GM12878 (cell line): ENCODE measurements around the gene PPP1R27. TPM values are rescaled to one million over a fixed set of nuclear protein-coding genes. Genes with fewer than 3 reads are reported as not detected.

Experiments used
- ATAC-seq: fragments of 200-7000 bp; cut with Tn5 transposase; 3 replicates; pipeline ENCODE4 v1.9.1; 2020; ENCODE audit warnings: mild to moderate bottlenecking, moderate library complexity
- BruUV-seq: library from RNA; stranded (reverse); fragments of 400-500 nt; replicated peaks from 2 replicates; lab custom pipeline; 2021; lab: Mats Ljungman, UMichigan
- CTCF ChIA-PET: fragments of 300-600 bp; sonication (Branson Sonifier 250); formaldehyde crosslinking; extraction: SDS; loops from one replicate; lab custom pipeline; 2021; ENCODE audit warnings: inconsistent platforms; lab: Yijun Ruan, JAX
- POLR2A ChIA-PET: fragments of 350-600 bp; formaldehyde crosslinking; extraction: SDS; loops from one replicate; lab custom pipeline; 2021; ENCODE audit warnings: inconsistent platforms; lab: Charles Lee
- RAD21 ChIA-PET: fragments of 300-600 bp; sonication (Branson Sonifier 250); formaldehyde crosslinking; loops from one replicate; lab custom pipeline; 2023; ENCODE audit warnings: antibody characterized with exemption; ENCODE audit not compliant: unreplicated experiment; lab: Charles Lee
- SMC1A ChIA-PET: fragments of 300-600 bp; sonication (Branson Sonifier 250); formaldehyde crosslinking; loops from one replicate; lab custom pipeline; 2023; ENCODE audit not compliant: unreplicated experiment, uncharacterized antibody; lab: Charles Lee
- DNase-seq: peaks from one replicate; pipeline ENCODE4 v3.0.0-alpha.2; 2011; ENCODE audit warnings: low read depth, low spot score
- FAIRE-seq: peaks from 3 replicates; lab custom pipeline; 2011; peaks lifted over from hg19 to GRCh38; lab: Jason Lieb, UNC
- H2AFZ ChIP-seq: 2 replicates; pipeline ENCODE4 v1.6.0; 2011; ENCODE audit warnings: low read depth, low read length, control low read depth; ENCODE audit not compliant: control insufficient read depth
- H3K27ac ChIP-seq: 2 replicates; pipeline ENCODE4 v1.5.1; 2011; ENCODE audit warnings: control low read depth; ENCODE audit not compliant: control insufficient read depth, insufficient read depth
- H3K27me3 ChIP-seq, 2 experiments: replicated peaks in 1 of 2; 2 replicates each; pipeline versions ENCODE4 v1.6.0 to v1.6.1; 2011; ENCODE audit warnings: low read length in 1 of 2; ENCODE audit not compliant: control insufficient read depth in 2 of 2, insufficient read depth in 2 of 2
- H3K36me3 ChIP-seq, 2 experiments: 2 replicates each; pipeline ENCODE4 v1.5.1; 2011; ENCODE audit warnings: low read length in 1 of 2; ENCODE audit not compliant: control insufficient read depth in 2 of 2, insufficient read depth in 2 of 2
- H3K4me1 ChIP-seq: 2 replicates; pipeline ENCODE4 v1.6.1; 2011; ENCODE audit warnings: mild to moderate bottlenecking, low read length, moderate library complexity, mixed read lengths; ENCODE audit not compliant: control insufficient read depth, insufficient read depth
- H3K4me2 ChIP-seq: 2 replicates; pipeline ENCODE4 v1.6.0; 2011; ENCODE audit warnings: control low read depth; ENCODE audit not compliant: control insufficient read depth, insufficient read depth
- H3K4me3 ChIP-seq: fragments of 200-600 bp; sonication (generic); 2 replicates; pipeline ENCODE4 v1.5.1; 2016
- H3K79me2 ChIP-seq: 2 replicates; pipeline ENCODE4 v1.6.0; 2011; ENCODE audit warnings: low read length; ENCODE audit not compliant: control insufficient read depth, insufficient read depth
- H3K9ac ChIP-seq: 2 replicates; pipeline ENCODE4 v1.8.0; 2011; ENCODE audit warnings: low read length, control low read depth, mixed read lengths; ENCODE audit not compliant: control insufficient read depth, insufficient read depth
- H3K9me3 ChIP-seq: replicated peaks from 3 replicates; pipeline ENCODE4 v1.5.1; 2011; ENCODE audit warnings: mild to moderate bottlenecking, low read length; ENCODE audit not compliant: control insufficient read depth, insufficient read depth
- H4K20me1 ChIP-seq: 2 replicates; pipeline ENCODE4 v1.6.0; 2011; ENCODE audit not compliant: control insufficient read depth, insufficient read depth
- BHLHE40 ChIP-seq, 2 experiments: fragments of 450-650 bp in 1 of 2; IDR thresholded peaks; 2 replicates each; pipeline ENCODE4 v1.6.1; 2011 to 2017; ENCODE audit warnings: low read depth in 2 of 2, borderline replicate concordance in 1 of 2, improper control_type of control experiment in 1 of 2, low read length in 1 of 2, mild to moderate bottlenecking in 1 of 2
- FOS ChIP-seq: IDR thresholded peaks from 3 replicates; pipeline ENCODE4 v1.6.1; 2011; ENCODE audit warnings: borderline replicate concordance; ENCODE audit not compliant: insufficient read length; ENCODE audit errors: extremely low read depth
- NFYA ChIP-seq: IDR thresholded peaks from 2 replicates; pipeline ENCODE4 v1.6.1; 2011; ENCODE audit warnings: low read depth, mild to moderate bottlenecking, low read length, improper control_type of control experiment, borderline replicate concordance
- POU2F2 ChIP-seq: IDR thresholded peaks from 3 replicates; pipeline ENCODE4 v1.6.1; 2011; ENCODE audit warnings: low read depth, mild to moderate bottlenecking, low read length, borderline replicate concordance
- SIN3A ChIP-seq: IDR thresholded peaks from 2 replicates; pipeline ENCODE4 v1.6.1; 2012; ENCODE audit warnings: low read depth, low read length, improper control_type of control experiment
- ZNF24 ChIP-seq: fragments of 450-650 bp; IDR thresholded peaks from 2 replicates; pipeline ENCODE4 v1.6.1; 2017; ENCODE audit warnings: antibody characterized with exemption, mild to moderate bottlenecking
- WGBS: methylation state at CpG from one replicate; pipeline ENCODE4 v1.1.6; 2016; ENCODE audit warnings: low lambda C conversion rate; ENCODE audit not compliant: insufficient replicate concordance, insufficient coverage; ENCODE audit errors: missing lambda C conversion rate; 5-methylcytosine and 5-hydroxymethylcytosine counted together
- in situ Hi-C: fragments of 300-500 bp; cut with MboI; formaldehyde crosslinking; loops from 9 replicates; pipeline ENCODE4 v1.14.3; 2018; ENCODE audit warnings: mixed read lengths
- intact Hi-C: fragments of 100-400 bp; cut with micrococcal nuclease; formaldehyde crosslinking; loops from one replicate; pipeline ENCODE4 v1.14.2; 2022; ENCODE audit not compliant: unreplicated experiment
- polyA plus RNA-seq, 11 experiments: library from polyadenylated mRNA; depleted of rRNA in 4 of 11; unstranded in 6 of 11; stranded (reverse) in 5 of 11; fragments of >200 nt; fragmentation: Nextera tagmentation in 4 of 11; fragmentation: Illumina TruSeq in 1 of 11; extraction: Ambion mirVana in 4 of 11; extraction: Trizol in 1 of 11; gene quantifications; 1 replicate in 1 of 11; 2 replicates in 10 of 11; pipeline versions ENCODE4 v1.2.1 to v1.2.3, GENCODE V29; 2011 to 2016; ENCODE audit warnings: inconsistent platforms in 2 of 11, missing spikeins in 2 of 11, low read depth in 1 of 11
- total RNA-seq, 4 experiments: library from RNA; depleted of rRNA in 3 of 4; stranded (reverse); fragments of >200 nt in 3 of 4; fragmentation: Illumina TruSeq in 1 of 4; extraction: Trizol in 1 of 4; gene quantifications; 2 replicates each; pipeline versions ENCODE4 v1.2.1 to v1.2.3, GENCODE V29; 2013 to 2021
- TF ChIP-seq, protein P1 (sequence below): fragments of 450-650 bp; IDR thresholded peaks from 2 replicates; pipeline ENCODE4 v1.6.1; 2017; ENCODE audit warnings: mild to moderate bottlenecking, low read depth, inconsistent platforms; ENCODE audit not compliant: poor library complexity, severe bottlenecking
- TF ChIP-seq, protein P2 (sequence below): fragments of 450-650 bp; formaldehyde crosslinking; IDR thresholded peaks from 2 replicates; pipeline ENCODE4 v1.4.0; 2020; ENCODE audit warnings: mild to moderate bottlenecking, moderate library complexity
- TF ChIP-seq, protein P3 (sequence below), 3 experiments: IDR thresholded peaks in 2 of 3; conservative IDR thresholded peaks in 1 of 3; 2 replicates each; pipeline ENCODE4 v1.5.1; 2011; ENCODE audit warnings: low read depth in 3 of 3, low read length in 3 of 3, mild to moderate bottlenecking in 3 of 3, control low read depth in 2 of 3, moderate library complexity in 2 of 3, inconsistent platforms in 1 of 3, mixed read lengths in 1 of 3; ENCODE audit not compliant: control insufficient read depth in 2 of 3, insufficient read depth in 1 of 3; ENCODE audit errors: extremely low read depth in 1 of 3
- TF ChIP-seq, protein P4 (sequence below): fragments of 450-650 bp; IDR thresholded peaks from 2 replicates; pipeline ENCODE4 v1.6.1; 2017; ENCODE audit warnings: mild to moderate bottlenecking, moderate library complexity

The PPP1R27 gene
- total and polyA plus RNA-seq, 10 of the 15 experiments (the other 5 are each of a cell fraction or from before 2014, with no cell fraction given), result 0.17 to 1.6 (median 0.49) TPM; not detected in 3

DNA sequence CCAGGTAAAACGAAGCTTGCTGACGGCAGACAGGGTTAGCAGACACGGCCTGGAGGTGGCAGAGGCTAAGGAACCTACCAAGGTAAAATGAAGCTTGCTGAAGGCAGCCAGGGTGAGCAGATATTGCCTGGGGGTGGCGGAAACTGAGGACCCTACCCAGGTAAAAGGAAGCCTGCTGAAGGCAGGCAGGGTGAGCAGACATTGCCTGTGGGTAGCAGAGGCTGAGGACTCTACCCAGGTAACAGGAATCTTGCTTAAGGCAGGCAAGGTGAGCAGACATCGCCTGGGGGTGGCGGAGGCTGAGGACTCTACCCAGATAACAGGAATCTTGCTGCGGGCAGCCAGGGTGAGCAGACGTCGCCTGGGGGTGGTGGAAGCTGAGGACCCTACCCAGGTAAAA lies 33.5 kb downstream of the PPP1R27 start:
- Histone ChIP-seq H3K9ac (no peak overlapping the region), H3K27ac (no peak overlapping the region), H4K20me1 (no peaks in the 10 kb centered on the region), H3K4me2 (no peak overlapping the region), H3K4me1 (no peaks in the 10 kb centered on the region), H3K79me2 (no peaks in the 10 kb centered on the region), H3K4me3 (no peak overlapping the region), H2AFZ (no peak overlapping the region), H3K9me3 (no peaks in the 10 kb centered on the region), H3K36me3 (no peaks in the 10 kb centered on the region), H3K27me3 (peaks cover 1 to 4% of the 10 kb centered on the region in 2 experiments; a peak in 1 of 4 replicates)
- 50% methylated on average over 7 of the region's 9 CpGs for WGBS
- ChIA-PET SMC1A (no interaction called here), CTCF (interaction anchor here (0.7 kb wide), 1 partner anchor 67 kb away, joined by 4 read pairs; no protein-coding TSS in a partner anchor), POLR2A (no interaction called here), RAD21 (interaction anchor here (0.7 kb wide), 1 partner anchor 9 kb away, joined by 4 read pairs; no protein-coding TSS in a partner anchor)
- intact Hi-C loops, result no loop called here
- ATAC-seq, result no peak
- in situ Hi-C loops, result no loop called here
- no peak for FAIRE-seq
- BruUV-seq, result no TSS peak
- DNase-seq, result no peak
- TF ChIP-seq SIN3A (no peak), ZNF24 (no peak), NFYA (no peak), BHLHE40 (IDR thresholded peaks at IDR 0.05; ENCODE audit: borderline replicate concordance in 1 of 2, low read depth in 2 of 2, low read length in 1 of 2) (no peak), POU2F2 (no peak), FOS (no peak)
- TF ChIP-seq, protein P1, sequence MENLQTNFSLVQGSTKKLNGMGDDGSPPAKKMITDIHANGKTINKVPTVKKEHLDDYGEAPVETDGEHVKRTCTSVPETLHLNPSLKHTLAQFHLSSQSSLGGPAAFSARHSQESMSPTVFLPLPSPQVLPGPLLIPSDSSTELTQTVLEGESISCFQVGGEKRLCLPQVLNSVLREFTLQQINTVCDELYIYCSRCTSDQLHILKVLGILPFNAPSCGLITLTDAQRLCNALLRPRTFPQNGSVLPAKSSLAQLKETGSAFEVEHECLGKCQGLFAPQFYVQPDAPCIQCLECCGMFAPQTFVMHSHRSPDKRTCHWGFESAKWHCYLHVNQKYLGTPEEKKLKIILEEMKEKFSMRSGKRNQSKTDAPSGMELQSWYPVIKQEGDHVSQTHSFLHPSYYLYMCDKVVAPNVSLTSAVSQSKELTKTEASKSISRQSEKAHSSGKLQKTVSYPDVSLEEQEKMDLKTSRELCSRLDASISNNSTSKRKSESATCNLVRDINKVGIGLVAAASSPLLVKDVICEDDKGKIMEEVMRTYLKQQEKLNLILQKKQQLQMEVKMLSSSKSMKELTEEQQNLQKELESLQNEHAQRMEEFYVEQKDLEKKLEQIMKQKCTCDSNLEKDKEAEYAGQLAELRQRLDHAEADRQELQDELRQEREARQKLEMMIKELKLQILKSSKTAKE, result no peak
- TF ChIP-seq, protein P2, sequence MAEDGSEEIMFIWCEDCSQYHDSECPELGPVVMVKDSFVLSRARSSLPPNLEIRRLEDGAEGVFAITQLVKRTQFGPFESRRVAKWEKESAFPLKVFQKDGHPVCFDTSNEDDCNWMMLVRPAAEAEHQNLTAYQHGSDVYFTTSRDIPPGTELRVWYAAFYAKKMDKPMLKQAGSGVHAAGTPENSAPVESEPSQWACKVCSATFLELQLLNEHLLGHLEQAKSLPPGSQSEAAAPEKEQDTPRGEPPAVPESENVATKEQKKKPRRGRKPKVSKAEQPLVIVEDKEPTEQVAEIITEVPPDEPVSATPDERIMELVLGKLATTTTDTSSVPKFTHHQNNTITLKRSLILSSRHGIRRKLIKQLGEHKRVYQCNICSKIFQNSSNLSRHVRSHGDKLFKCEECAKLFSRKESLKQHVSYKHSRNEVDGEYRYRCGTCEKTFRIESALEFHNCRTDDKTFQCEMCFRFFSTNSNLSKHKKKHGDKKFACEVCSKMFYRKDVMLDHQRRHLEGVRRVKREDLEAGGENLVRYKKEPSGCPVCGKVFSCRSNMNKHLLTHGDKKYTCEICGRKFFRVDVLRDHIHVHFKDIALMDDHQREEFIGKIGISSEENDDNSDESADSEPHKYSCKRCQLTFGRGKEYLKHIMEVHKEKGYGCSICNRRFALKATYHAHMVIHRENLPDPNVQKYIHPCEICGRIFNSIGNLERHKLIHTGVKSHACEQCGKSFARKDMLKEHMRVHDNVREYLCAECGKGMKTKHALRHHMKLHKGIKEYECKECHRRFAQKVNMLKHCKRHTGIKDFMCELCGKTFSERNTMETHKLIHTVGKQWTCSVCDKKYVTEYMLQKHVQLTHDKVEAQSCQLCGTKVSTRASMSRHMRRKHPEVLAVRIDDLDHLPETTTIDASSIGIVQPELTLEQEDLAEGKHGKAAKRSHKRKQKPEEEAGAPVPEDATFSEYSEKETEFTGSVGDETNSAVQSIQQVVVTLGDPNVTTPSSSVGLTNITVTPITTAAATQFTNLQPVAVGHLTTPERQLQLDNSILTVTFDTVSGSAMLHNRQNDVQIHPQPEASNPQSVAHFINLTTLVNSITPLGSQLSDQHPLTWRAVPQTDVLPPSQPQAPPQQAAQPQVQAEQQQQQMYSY (CRISPR knock-in tag), result no peak
- TF ChIP-seq, protein P3, sequence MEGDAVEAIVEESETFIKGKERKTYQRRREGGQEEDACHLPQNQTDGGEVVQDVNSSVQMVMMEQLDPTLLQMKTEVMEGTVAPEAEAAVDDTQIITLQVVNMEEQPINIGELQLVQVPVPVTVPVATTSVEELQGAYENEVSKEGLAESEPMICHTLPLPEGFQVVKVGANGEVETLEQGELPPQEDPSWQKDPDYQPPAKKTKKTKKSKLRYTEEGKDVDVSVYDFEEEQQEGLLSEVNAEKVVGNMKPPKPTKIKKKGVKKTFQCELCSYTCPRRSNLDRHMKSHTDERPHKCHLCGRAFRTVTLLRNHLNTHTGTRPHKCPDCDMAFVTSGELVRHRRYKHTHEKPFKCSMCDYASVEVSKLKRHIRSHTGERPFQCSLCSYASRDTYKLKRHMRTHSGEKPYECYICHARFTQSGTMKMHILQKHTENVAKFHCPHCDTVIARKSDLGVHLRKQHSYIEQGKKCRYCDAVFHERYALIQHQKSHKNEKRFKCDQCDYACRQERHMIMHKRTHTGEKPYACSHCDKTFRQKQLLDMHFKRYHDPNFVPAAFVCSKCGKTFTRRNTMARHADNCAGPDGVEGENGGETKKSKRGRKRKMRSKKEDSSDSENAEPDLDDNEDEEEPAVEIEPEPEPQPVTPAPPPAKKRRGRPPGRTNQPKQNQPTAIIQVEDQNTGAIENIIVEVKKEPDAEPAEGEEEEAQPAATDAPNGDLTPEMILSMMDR (IDR thresholded peaks at IDR 0.05 in 2 of 3, conservative IDR thresholded peaks at IDR 0.05 in 1 of 3; ENCODE audit: control insufficient read depth in 2 of 3, extremely low read depth in 1 of 3, insufficient read depth in 1 of 3, low read depth in 3 of 3, low read length in 3 of 3), result no peak
- TF ChIP-seq, protein P4, sequence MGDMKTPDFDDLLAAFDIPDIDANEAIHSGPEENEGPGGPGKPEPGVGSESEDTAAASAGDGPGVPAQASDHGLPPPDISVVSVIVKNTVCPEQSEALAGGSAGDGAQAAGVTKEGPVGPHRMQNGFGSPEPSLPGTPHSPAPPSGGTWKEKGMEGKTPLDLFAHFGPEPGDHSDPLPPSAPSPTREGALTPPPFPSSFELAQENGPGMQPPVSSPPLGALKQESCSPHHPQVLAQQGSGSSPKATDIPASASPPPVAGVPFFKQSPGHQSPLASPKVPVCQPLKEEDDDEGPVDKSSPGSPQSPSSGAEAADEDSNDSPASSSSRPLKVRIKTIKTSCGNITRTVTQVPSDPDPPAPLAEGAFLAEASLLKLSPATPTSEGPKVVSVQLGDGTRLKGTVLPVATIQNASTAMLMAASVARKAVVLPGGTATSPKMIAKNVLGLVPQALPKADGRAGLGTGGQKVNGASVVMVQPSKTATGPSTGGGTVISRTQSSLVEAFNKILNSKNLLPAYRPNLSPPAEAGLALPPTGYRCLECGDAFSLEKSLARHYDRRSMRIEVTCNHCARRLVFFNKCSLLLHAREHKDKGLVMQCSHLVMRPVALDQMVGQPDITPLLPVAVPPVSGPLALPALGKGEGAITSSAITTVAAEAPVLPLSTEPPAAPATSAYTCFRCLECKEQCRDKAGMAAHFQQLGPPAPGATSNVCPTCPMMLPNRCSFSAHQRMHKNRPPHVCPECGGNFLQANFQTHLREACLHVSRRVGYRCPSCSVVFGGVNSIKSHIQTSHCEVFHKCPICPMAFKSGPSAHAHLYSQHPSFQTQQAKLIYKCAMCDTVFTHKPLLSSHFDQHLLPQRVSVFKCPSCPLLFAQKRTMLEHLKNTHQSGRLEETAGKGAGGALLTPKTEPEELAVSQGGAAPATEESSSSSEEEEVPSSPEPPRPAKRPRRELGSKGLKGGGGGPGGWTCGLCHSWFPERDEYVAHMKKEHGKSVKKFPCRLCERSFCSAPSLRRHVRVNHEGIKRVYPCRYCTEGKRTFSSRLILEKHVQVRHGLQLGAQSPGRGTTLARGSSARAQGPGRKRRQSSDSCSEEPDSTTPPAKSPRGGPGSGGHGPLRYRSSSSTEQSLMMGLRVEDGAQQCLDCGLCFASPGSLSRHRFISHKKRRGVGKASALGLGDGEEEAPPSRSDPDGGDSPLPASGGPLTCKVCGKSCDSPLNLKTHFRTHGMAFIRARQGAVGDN, result no peak
